NCI-H1436 (cell line): ENCODE measurements around the gene ZNF681.
"Not testable (repeated sequence)": the region's sequence is repeated elsewhere in the genome, so short reads cannot be mapped to it uniquely, and the experiment has no call there.

Experiments
- DNase-seq: peaks from one replicate; lab custom pipeline; 2025; lab: John Stamatoyannopoulos, UW

ZNF681 gene

GRCh38 chr19:23758187-23759074 lies at the start of gene ZNF681:
TSS of gene ZNF681 (minus strand) at chr19:23758891. CDS start at chr19:23758749, 142 bp downstream.
- DNase-seq: peak; percentile 74

DNA sequence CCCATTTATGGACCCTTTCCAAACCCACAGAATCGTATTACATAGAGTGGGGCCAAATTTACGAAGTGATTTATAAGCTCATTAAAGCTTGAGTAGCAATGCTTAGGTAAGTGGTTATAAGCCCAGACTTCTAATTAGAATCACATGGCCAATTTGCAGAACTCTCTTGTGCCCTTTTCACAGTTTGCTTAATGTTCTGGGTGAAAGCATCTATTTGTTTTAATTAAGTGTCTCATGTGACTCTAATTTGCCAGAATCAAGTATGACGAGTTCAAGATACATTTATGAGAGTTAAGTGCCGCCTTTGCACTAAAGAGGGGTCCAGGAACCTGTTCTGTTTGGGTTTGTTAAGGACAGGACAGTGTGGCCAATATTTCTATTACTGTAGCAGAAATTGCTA lies 46.0 kb upstream of the ZNF681 start:
- DNase-seq: peak; percentile 2

DNA sequence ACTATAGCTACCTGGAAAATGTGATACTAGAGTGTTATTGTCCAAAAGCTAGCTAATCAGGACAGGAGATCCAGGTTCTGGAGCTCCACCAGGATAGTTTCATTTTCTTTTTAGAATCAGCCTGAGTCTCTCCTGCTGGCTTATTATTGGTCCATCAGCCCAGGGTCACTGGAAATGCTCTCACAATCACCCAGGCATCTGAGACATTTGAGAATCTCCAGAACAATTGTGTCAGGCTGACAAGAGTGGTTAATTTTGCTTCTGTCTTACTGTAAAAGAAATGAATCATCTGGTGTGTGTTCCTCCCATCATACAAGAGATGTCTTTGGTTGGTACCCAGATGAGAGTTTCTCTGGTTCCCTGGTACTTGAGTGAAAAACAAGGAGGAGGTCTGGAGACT lies 43.6 kb upstream of the ZNF681 start:
- DNase-seq: no peak

- no peak for DNase-seq
Measured at GRCh38 chr19:23801803-23802202, 43.1 kb upstream of the ZNF681 start.

GRCh38 chr19:23800868-23801267 lies 42.2 kb upstream of the ZNF681 start:
- DNase-seq: no peak

- no peak for DNase-seq
Measured at GRCh38 chr19:23800271-23800670, 41.6 kb upstream of the ZNF681 start.

GRCh38 chr19:23799321-23799720 lies 40.6 kb upstream of the ZNF681 start:
- no peak for DNase-seq

DNA sequence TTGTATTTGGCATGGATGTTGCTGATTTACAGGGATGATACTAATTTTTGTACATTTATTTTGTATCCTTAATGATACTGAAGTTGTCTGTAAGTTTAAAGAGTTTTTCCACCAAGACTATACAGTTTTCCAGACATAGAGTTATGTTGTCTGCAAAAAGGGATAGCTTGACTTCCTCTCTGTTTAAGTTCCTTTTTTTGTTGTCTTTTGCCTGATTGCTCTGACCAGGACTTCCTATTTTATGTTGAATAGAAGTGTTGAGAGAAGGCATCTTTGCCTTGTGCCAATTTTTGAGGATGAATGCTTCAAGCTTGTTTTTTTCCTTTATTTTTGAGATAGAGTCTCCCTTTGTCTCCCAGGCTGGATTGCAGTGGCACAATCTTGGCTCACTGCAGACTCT lies 36.8 kb upstream of the ZNF681 start:
- DNase-seq: no peak

DNA sequence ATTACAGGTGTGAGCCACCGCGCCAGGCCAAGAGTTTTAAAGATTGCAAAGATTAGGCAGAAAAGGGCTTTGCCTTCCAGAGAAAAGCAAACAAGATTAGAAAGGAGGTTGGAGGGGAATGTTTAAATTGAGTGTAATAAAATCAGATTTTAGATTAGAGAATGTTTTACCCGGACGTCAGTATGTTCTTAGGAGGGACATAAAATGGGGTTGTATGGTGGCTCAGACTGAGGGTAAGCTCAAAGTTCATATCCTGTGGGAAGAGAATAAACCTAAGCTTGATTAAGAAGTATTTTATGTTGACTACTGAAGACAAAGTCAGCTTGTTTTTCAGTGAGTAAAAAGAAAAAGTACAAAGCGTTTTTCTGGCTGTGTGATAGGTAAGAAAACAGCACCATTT lies 34.1 kb upstream of the ZNF681 start:
- no peak for DNase-seq

- DNase-seq: no peak
Measured at GRCh38 chr19:23790641-23791488, 32.2 kb upstream of the ZNF681 start.

DNA sequence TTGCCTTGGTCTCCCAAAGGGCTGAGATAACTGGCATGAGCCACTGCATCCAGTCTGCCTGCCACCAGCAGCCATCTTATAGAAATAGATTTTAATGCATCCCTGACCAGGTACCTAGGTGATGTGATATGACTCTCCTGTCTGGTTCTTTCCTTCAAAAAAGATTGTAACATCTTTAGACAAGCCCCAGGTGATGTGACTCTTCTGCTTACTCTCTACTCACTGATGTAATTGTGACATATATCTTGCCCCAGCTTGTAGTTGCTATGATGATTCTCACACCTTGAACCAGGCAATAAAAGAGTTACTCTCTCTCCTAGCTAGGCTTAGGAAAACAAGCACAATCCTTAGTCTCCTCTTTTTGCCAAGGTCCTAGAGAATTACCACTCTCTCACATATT lies 30.6 kb upstream of the ZNF681 start:
- no peak for DNase-seq

- no peak for DNase-seq
Measured at GRCh38 chr19:23788411-23788810, 29.7 kb upstream of the ZNF681 start.

DNA sequence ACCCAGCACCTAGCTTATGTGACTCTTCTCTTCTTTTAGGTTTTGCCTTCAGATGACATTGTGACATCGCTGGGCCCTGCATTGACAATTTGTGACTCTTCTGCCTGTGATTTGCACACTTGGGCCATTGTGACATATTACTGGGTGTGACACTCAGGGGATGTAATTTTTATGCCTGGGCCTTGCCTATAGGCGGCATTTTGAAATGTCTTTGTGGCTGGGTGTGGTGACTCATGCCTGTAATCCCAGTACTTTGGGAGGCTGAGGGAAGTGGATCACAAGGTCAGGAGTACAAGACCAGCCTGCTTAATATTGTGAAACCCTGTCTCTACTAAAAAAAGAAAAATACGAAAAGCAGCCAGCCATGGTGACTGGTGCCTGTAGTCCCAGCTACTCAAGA lies 28.4 kb upstream of the ZNF681 start:
- DNase-seq: no peak

DNA sequence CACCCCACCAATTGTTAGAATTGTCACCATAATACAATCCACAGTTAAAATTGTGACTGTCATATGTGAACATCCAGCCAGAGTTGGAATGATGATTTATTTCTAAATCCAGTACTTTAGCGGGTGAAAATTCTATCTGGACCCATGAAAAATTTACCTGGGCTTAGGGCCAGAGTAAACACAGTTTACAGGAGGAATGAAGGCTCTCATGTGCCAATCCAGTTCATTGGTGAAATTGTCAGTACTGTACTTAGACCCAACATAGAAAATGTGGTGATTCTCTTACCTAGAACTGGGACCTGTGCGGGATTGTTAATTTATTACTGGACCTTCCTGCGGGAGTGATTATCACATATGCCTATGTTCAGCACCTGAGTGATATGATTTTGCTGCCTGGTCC lies 27.3 kb upstream of the ZNF681 start:
- no peak for DNase-seq

- DNase-seq: no peak
Measured at GRCh38 chr19:23784274-23784673, 25.6 kb upstream of the ZNF681 start.

- DNase-seq: no peak
Measured at GRCh38 chr19:23783636-23784035, 24.9 kb upstream of the ZNF681 start.

GRCh38 chr19:23779645-23780044 lies 21.0 kb upstream of the ZNF681 start:
- DNase-seq: no peak

- no peak for DNase-seq
Measured at GRCh38 chr19:23778566-23778965, 19.9 kb upstream of the ZNF681 start.

- not testable (repeated sequence) for DNase-seq
Measured at GRCh38 chr19:23778036-23778435, 19.3 kb upstream of the ZNF681 start.

DNA sequence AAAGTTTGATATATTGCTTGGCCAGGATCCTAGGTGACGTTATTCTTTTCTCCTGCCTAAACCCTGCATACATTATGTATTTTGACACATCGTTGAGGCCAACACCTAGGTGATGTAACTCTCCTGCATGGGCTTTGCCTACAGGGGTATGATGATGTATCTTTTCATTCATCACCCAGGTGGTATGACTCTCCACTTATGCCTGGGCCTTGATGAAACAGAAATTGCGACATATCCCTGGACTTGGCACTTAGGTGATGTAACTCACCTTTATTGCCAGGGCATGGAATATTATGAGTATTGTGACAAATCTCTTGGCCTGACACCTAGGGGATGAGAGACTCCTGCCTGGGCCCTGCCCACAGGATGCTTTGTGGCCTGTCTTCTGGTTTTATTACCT lies 18.5 kb upstream of the ZNF681 start:
- no peak for DNase-seq

DNA sequence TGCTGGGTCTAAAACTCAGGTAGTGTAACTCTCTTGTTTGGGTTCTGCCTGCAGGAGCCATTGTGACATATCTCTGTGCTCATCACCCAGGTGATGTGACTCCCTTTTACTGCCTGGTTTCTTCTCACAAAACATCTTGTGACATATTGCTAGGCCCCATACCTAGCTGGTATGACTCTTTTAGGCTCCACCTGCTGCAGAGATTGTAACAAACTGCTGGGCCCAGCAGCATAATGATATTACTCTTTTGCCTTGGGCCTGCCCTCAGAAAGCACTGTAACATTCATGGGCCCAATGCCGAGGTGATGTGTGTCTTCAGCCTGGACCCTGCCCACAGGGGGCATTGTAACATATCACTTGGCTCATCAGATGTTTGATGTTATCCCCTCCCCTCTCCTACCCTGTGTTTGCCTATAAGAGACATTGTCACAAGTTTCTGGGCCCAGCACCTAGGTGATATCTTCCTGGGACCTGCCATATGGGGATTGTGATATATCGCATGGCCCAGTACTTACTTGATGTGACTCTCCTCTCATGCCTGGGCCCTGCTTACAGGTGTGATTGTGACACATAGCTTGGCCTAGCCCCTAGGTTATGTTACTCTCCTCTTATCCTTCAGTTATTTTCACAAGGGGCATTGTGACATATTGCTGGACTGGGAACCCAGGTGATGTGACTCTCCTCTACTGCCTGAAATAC lies 18.0 kb upstream of the ZNF681 start:
- no peak for DNase-seq

DNA sequence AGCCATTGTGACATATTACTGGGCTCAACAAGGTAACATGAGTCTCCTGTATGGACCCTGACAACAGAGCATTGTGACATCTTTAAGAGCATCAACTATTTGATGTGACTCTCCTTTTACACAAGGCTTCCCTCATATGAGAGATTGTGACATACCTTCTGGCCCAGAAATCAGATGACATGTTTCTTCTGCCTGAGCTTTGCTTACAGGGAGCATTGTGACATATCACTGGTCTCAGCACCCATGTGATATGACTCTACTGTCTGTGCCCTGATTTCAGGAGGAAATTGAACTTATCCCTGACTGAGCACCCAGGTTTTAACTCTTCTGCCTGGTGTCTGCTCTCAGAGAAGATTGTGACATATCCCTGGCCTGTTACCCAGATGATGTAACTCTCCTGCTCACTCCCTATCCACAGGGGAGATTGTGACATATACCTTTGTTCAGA lies 15.9 kb upstream of the ZNF681 start:
- DNase-seq: no peak
